ENCODE measurements around the gene LPCAT2. TPM values are rescaled to one million over a fixed set of nuclear protein-coding genes. Genes with fewer than 3 reads are reported as not detected.
A peak's percentile ranks its signal among the peaks of the same experiment; 100 is the strongest.

The LPCAT2 gene
- total and polyA plus RNA-seq, 2 of the 13 experiments (the other 11 are each of a cell fraction or from before 2014, with no cell fraction given): 9.9 to 17.6 TPM

- 12% methylated on average over 7 of the region's 7 CpGs for WGBS (ENCODE audit: low lambda C conversion rate)
- ATAC-seq: peak; percentile 81
- no peaks in the 10 kb centered on the region for H3K9me3 ChIP-seq (ENCODE audit: low read length)
- ChIA-PET CTCF (ENCODE audit: low intra/inter-chr PET ratio, low total read pairs) (interaction anchor here (1.4 to 2.0 kb wide), 3 partner anchors 31 to 208 kb away, joined by 5 to 7 read pairs (median 5); no protein-coding TSS in a partner anchor), POLR2A (no interaction called here)
- in situ Hi-C loops (cut with HindIII; ENCODE audit: extremely low pct_ligation_motif_present, low pct_unique_long_range_greater_than_20kb) (loop anchor here (5.0 kb wide), 1 partner anchor 142 kb away; no protein-coding TSS in a partner anchor), intact Hi-C loops (cut with micrococcal nuclease; ENCODE audit: unreplicated experiment) (no loop called here)
- no peaks in the 10 kb centered on the region for H3K79me2 ChIP-seq (ENCODE audit: insufficient read depth, low read length)
- no peak overlapping the region for H3K27ac ChIP-seq (ENCODE audit: extremely low read length, insufficient read depth, low read length)
- no TSS peak for BruUV-seq (replicated peaks)
- no peaks in the 10 kb centered on the region for H4K20me1 ChIP-seq (ENCODE audit: insufficient read depth, low read length)
- peak overlapping the region; percentile 46 for H2AFZ ChIP-seq (ENCODE audit: low read length)
- H3K4me1 ChIP-seq (ENCODE audit: insufficient read depth, low read length): peaks cover 38% of the 10 kb centered on the region
- H3K36me3 ChIP-seq (replicated peaks in 1 of 2; ENCODE audit: control insufficient read depth in 1 of 2, insufficient read depth in 2 of 2, low read length in 2 of 2): no peaks in the 10 kb centered on the region
- FAIRE-seq: peak; percentile 70
- 0 out of 6 replicates have a peak overlapping the region, but pooled peaks of 1 of the 3 experiments have one; percentile 4 for H3K4me3 ChIP-seq (replicated peaks in 1 of 3; ENCODE audit: insufficient read depth in 1 of 3, low read depth in 2 of 3, low read length in 3 of 3)
- DNase-seq (ENCODE audit: low spot score): peak; percentile 65
- no peak overlapping the region for H3K9ac ChIP-seq (ENCODE audit: insufficient read depth, low read depth, low read length)
- peak overlapping the region; percentile 43 for H3K4me2 ChIP-seq (ENCODE audit: low read depth, low read length)
- no peaks in the 10 kb centered on the region for H3K27me3 ChIP-seq (ENCODE audit: control insufficient read depth in 1 of 2, insufficient read depth in 2 of 2, low read length in 2 of 2)
- TF ChIP-seq RFXAP (CRISPR knock-in tag; IDR thresholded peaks at IDR 0.05; ENCODE audit: borderline replicate concordance): peak; percentile 96
- 0 out of 2 replicates have a peak, but pooled peaks have one; percentile 33 for TF ChIP-seq ZNF280D (CRISPR knock-in tag; IDR thresholded peaks at IDR 0.05)
- TF ChIP-seq ZNF274 (CRISPR knock-in tag; IDR thresholded peaks at IDR 0.05): no peak
- no peak for TF ChIP-seq AHDC1 (CRISPR knock-in tag; IDR thresholded peaks at IDR 0.05; ENCODE audit: borderline replicate concordance)
- TF ChIP-seq RFX5 (IDR thresholded peaks at IDR 0.05; ENCODE audit: low read depth, low read length): peak; percentile 98
- no peak for TF ChIP-seq ATF3 (CRISPR knock-in tag; IDR thresholded peaks at IDR 0.05)
- TF ChIP-seq ZNF644 (CRISPR knock-in tag; IDR thresholded peaks at IDR 0.05; ENCODE audit: low read depth): peak; percentile 21; the same call in 1 of the 2 replicates
- no peak for TF ChIP-seq PRMT3 (CRISPR knock-in tag; IDR thresholded peaks at IDR 0.05; ENCODE audit: borderline replicate concordance, low read depth)
- TF ChIP-seq ZNF577 (CRISPR knock-in tag; IDR thresholded peaks at IDR 0.05; ENCODE audit: borderline replicate concordance, low read depth): no peak
- no peak for TF ChIP-seq GLI4 (CRISPR knock-in tag; IDR thresholded peaks at IDR 0.05; ENCODE audit: borderline replicate concordance)
- TF ChIP-seq ZNF180 (CRISPR knock-in tag; IDR thresholded peaks at IDR 0.05; ENCODE audit: borderline replicate concordance, low read depth): no peak
- 0 out of 2 replicates have a peak, but pooled peaks have one; percentile 43 for TF ChIP-seq MIER2 (CRISPR knock-in tag; IDR thresholded peaks at IDR 0.05)
- TF ChIP-seq RFXANK (CRISPR knock-in tag; IDR thresholded peaks at IDR 0.05): peak; percentile 98
- TF ChIP-seq SRSF9 (IDR thresholded peaks at IDR 0.05; ENCODE audit: borderline replicate concordance, insufficient read depth, low read depth, low read length, poor library complexity, severe bottlenecking): no peak
Observed at GRCh38 chr16:55495616-55496289, 13.1 kb upstream of the LPCAT2 start.

Measured in HepG2 (cell line).